ENCODE measurements around the gene DLG4. TPM values are rescaled to one million over a fixed set of nuclear protein-coding genes. Genes with fewer than 3 reads are reported as not detected.

DLG4 gene
- total RNA-seq, 1 donor from 2014 or later, result 6.1 TPM

GRCh38 chr17:7228920-7229319 lies 9.3 kb upstream of the DLG4 start:
- DNase-seq (ENCODE audit: low read depth), result no peak
- Histone ChIP-seq H3K36me3 (ENCODE audit: control insufficient read depth, insufficient read depth, low read length) (peaks cover 4% of the 10 kb centered on the region), H3K27me3 (ENCODE audit: control insufficient read depth, insufficient read depth, low read length) (no peaks in the 10 kb centered on the region), H3K4me3 (ENCODE audit: low read depth, low read length) (no peak overlapping the region)
- TF ChIP-seq CTCF (IDR thresholded peaks at IDR 0.05; ENCODE audit: insufficient read depth, low read length, poor library complexity, severe bottlenecking), result no peak

- Histone ChIP-seq H3K36me3 (ENCODE audit: control insufficient read depth, insufficient read depth, low read length) (peaks cover 7% of the 10 kb centered on the region), H3K4me3 (ENCODE audit: low read depth, low read length) (no peak overlapping the region), H3K27me3 (ENCODE audit: control insufficient read depth, insufficient read depth, low read length) (no peaks in the 10 kb centered on the region)
- TF ChIP-seq CTCF (IDR thresholded peaks at IDR 0.05; ENCODE audit: insufficient read depth, low read length, poor library complexity, severe bottlenecking), result no peak
- DNase-seq (ENCODE audit: low read depth), result no peak
Measured at GRCh38 chr17:7226721-7227710, 7.4 kb upstream of the DLG4 start.

- Histone ChIP-seq H3K36me3 (ENCODE audit: control insufficient read depth, insufficient read depth, low read length) (peaks cover 7% of the 10 kb centered on the region), H3K4me3 (ENCODE audit: low read depth, low read length) (no peak overlapping the region), H3K27me3 (ENCODE audit: control insufficient read depth, insufficient read depth, low read length) (no peaks in the 10 kb centered on the region)
- DNase-seq (ENCODE audit: low read depth), result no peak
- TF ChIP-seq CTCF (IDR thresholded peaks at IDR 0.05; ENCODE audit: insufficient read depth, low read length, poor library complexity, severe bottlenecking), result no peak
Measured at GRCh38 chr17:7225711-7226331, 6.2 kb upstream of the DLG4 start.

- peaks cover 7% of the 10 kb centered on the region for H3K36me3 ChIP-seq (ENCODE audit: control insufficient read depth, insufficient read depth, low read length)
- DNase-seq (ENCODE audit: low read depth), result no peak
- no peak for TF ChIP-seq CTCF (IDR thresholded peaks at IDR 0.05; ENCODE audit: insufficient read depth, low read length, poor library complexity, severe bottlenecking)
- no peaks in the 10 kb centered on the region for H3K27me3 ChIP-seq (ENCODE audit: control insufficient read depth, insufficient read depth, low read length)
- H3K4me3 ChIP-seq (ENCODE audit: low read depth, low read length), result no peak overlapping the region
Measured at GRCh38 chr17:7224661-7225111, 5.0 kb upstream of the DLG4 start.

GRCh38 chr17:7224110-7224509 lies 4.5 kb upstream of the DLG4 start:
- Histone ChIP-seq H3K27me3 (ENCODE audit: control insufficient read depth, insufficient read depth, low read length) (no peaks in the 10 kb centered on the region), H3K4me3 (ENCODE audit: low read depth, low read length) (no peak overlapping the region), H3K36me3 (ENCODE audit: control insufficient read depth, insufficient read depth, low read length) (peaks cover 5% of the 10 kb centered on the region)
- no peak for TF ChIP-seq CTCF (IDR thresholded peaks at IDR 0.05; ENCODE audit: insufficient read depth, low read length, poor library complexity, severe bottlenecking)
- DNase-seq (ENCODE audit: low read depth), result no peak
